Measurements from ENCODE around the gene MFAP4. TPM values are rescaled to one million over a fixed set of nuclear protein-coding genes. Genes with fewer than 3 reads are reported as not detected.

MFAP4 gene
- total RNA-seq, 1 donor from 2014 or later = 37.7 TPM

DNA sequence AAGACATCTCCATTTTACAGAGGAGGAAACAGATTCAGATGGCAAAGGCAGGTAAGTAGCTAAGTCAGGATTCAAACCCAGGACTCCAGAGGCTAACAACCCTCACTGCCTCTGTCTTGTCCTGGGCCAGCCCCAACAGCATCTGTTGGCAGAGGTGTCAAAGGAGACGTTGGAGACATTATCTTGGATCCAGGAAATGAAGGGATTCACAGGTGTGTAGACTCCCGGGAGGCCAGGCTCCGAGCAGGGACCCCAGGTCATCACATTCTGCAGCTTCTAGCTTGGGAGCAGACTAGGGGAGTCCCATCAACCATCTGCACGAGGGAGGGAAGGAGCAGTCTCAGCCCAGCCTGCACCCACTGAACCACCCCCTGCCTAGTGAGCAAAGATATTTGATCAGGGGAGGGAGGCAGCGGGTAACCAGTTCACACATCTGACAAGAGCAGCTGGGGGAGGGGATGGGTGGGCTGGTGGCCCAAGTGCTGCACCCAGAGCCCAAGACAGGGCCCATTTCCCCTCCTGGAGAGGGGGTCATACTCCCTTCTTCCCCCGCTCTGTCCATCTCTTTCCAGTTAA is 23.4 kb downstream of the MFAP4 start:
- Mint-ChIP-seq H3K27me3 (ENCODE audit: unreplicated experiment) (peaks cover 7% of the 10 kb centered on the region), H3K4me3 (ENCODE audit: unreplicated experiment) (peak overlapping the region; percentile 90), H3K27ac (ENCODE audit: unreplicated experiment) (no peak overlapping the region), H3K4me1 (ENCODE audit: low read depth, unreplicated experiment) (peaks cover 9% of the 10 kb centered on the region), H3K36me3 (ENCODE audit: unreplicated experiment) (no peaks in the 10 kb centered on the region), H3K9me3 (ENCODE audit: unreplicated experiment) (peaks cover 2% of the 10 kb centered on the region)
- DNase-seq = no peak
- TF ChIP-seq, protein P1, sequence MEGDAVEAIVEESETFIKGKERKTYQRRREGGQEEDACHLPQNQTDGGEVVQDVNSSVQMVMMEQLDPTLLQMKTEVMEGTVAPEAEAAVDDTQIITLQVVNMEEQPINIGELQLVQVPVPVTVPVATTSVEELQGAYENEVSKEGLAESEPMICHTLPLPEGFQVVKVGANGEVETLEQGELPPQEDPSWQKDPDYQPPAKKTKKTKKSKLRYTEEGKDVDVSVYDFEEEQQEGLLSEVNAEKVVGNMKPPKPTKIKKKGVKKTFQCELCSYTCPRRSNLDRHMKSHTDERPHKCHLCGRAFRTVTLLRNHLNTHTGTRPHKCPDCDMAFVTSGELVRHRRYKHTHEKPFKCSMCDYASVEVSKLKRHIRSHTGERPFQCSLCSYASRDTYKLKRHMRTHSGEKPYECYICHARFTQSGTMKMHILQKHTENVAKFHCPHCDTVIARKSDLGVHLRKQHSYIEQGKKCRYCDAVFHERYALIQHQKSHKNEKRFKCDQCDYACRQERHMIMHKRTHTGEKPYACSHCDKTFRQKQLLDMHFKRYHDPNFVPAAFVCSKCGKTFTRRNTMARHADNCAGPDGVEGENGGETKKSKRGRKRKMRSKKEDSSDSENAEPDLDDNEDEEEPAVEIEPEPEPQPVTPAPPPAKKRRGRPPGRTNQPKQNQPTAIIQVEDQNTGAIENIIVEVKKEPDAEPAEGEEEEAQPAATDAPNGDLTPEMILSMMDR (IDR thresholded peaks at IDR 0.05; ENCODE audit: partially characterized antibody, unreplicated experiment) = no peak

DNA sequence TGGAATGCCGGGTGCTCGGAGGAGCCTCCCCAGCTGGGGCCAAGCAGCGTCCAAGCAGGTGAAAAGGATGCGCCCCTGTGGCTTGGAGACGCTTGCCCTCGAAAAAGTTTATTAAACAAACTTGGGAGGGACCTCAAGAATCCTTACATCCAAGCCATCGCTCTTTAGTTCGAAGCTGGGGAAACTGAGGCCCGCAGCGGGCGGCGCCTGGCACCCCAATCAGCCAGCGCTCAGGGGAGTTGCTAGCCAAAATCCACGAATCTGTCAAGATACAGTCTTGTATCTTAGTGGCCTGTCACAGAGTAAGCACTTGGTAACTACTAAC is 23.9 kb downstream of the MFAP4 start:
- H3K27me3 Mint-ChIP-seq (ENCODE audit: unreplicated experiment) = peaks cover 8% of the 10 kb centered on the region
- no peaks in the 10 kb centered on the region for H3K36me3 Mint-ChIP-seq (ENCODE audit: unreplicated experiment)
- peak overlapping the region; percentile 90 for H3K4me3 Mint-ChIP-seq (ENCODE audit: unreplicated experiment)
- TF ChIP-seq, protein P1 (IDR thresholded peaks at IDR 0.05; ENCODE audit: partially characterized antibody, unreplicated experiment) = peak; percentile 56
- no peak overlapping the region for H3K27ac Mint-ChIP-seq (ENCODE audit: unreplicated experiment)
- H3K9me3 Mint-ChIP-seq (ENCODE audit: unreplicated experiment) = peaks cover 2% of the 10 kb centered on the region
- no peak for DNase-seq
- H3K4me1 Mint-ChIP-seq (ENCODE audit: low read depth, unreplicated experiment) = peaks cover 14% of the 10 kb centered on the region

DNA sequence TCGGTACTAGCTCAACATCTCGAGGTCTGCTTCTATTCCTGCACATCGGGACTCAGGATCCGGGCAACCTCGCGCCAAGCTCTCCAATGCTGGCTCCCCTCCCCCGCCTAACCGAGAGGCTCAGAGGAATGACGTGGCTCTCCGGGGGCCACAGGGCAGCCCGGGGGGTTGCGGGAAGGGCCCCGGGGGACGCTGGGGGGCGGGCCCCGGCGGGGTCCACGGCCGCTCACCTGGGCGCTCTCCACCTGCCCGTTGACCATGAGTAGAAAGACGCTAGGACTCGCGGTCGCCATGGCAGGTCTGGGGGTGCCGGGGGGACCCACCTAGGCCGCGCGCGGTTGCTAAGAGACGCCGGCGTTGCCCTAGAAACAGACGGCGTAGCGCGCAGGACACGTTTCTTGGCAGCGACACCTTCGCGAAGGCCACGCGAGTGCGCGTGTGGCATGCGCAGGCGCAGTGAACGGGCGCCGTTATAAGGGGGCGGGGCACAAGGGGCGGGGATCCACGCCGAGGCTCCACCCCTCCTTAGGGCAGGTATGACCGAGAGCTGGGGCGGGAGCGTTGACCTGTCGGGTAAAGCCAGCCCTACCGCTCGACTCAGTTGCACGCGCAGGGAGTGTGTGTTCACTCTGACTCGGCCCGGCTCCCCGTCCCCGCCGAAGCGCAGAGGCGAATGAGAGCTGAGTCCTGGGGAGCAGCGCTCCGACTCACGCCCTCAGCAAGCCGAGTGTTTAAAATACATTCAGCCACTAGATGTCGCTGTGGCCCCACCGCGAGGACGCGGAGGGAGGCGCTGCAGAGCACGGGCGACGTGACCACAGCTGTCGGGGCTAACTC is 24.5 kb downstream of the MFAP4 start, which contains the start of gene B9D1:
Gene B9D1 (minus strand): TSS at position 447 of the 837 bp plus-strand sequence. CDS start 154 bp downstream, at position 293.
- peaks cover 19% of the 10 kb centered on the region for H3K4me1 Mint-ChIP-seq (ENCODE audit: low read depth, unreplicated experiment)
- no peak within 1 kb of the TSS for H3K27ac Mint-ChIP-seq (ENCODE audit: unreplicated experiment)
- H3K27me3 Mint-ChIP-seq (ENCODE audit: unreplicated experiment) = peaks cover 9% of the 10 kb centered on the region
- TF ChIP-seq, protein P1 (IDR thresholded peaks at IDR 0.05; ENCODE audit: partially characterized antibody, unreplicated experiment) = peak; percentile 98
- no peaks in the 10 kb centered on the region for H3K36me3 Mint-ChIP-seq (ENCODE audit: unreplicated experiment)
- H3K4me3 Mint-ChIP-seq (ENCODE audit: unreplicated experiment) = peak within 1 kb of the TSS; percentile 90
- H3K9me3 Mint-ChIP-seq (ENCODE audit: unreplicated experiment) = peaks cover 2% of the 10 kb centered on the region
- DNase-seq = peak; percentile 90

DNA sequence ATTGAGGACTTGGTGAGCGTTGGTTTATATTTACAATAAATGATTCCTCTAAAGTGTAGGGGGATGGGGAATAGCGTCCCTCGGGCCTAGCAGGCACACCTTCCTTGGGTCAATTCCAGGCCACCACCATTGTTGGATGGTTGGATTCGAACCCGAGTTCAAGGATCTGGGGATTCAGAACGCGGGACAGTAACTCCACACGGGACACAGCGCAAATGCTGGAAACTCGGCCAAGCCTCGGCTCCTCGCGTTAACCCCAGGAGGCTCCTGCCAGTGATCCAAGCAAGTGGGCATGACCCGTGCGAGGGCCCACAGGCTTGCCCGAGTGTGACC is 25.1 kb downstream of the MFAP4 start:
- Mint-ChIP-seq H3K27ac (ENCODE audit: unreplicated experiment) (no peak overlapping the region), H3K36me3 (ENCODE audit: unreplicated experiment) (no peaks in the 10 kb centered on the region), H3K9me3 (ENCODE audit: unreplicated experiment) (peaks cover 7% of the 10 kb centered on the region), H3K4me3 (ENCODE audit: unreplicated experiment) (peak overlapping the region; percentile 84), H3K27me3 (ENCODE audit: unreplicated experiment) (peaks cover 9% of the 10 kb centered on the region), H3K4me1 (ENCODE audit: low read depth, unreplicated experiment) (peaks cover 24% of the 10 kb centered on the region)
- TF ChIP-seq, protein P1 (IDR thresholded peaks at IDR 0.05; ENCODE audit: partially characterized antibody, unreplicated experiment) = no peak
- DNase-seq = no peak

DNA sequence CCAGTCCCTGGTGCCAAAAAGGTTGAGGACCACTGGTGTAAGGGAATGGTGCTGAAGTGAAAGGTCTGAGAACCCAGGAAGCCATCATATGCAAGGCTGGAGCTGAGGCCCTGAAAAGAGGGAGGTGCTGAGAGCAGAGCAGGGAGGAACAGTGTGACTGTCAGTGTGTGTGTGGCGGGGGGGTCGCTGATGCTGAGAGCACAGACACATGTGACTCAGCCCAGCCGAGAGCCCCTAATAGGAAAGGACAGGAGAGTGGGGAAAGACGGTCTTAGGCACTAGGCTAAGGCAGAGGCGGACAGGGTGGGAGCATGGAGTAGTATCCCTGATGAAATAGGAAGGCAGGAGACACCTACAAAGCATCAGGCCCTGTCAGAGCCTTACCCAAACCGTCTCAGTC is 25.7 kb downstream of the MFAP4 start:
- TF ChIP-seq, protein P1 (IDR thresholded peaks at IDR 0.05; ENCODE audit: partially characterized antibody, unreplicated experiment) = no peak
- DNase-seq = no peak
- Mint-ChIP-seq H3K4me1 (ENCODE audit: low read depth, unreplicated experiment) (peaks cover 27% of the 10 kb centered on the region), H3K27me3 (ENCODE audit: unreplicated experiment) (peaks cover 9% of the 10 kb centered on the region), H3K27ac (ENCODE audit: unreplicated experiment) (no peak overlapping the region), H3K9me3 (ENCODE audit: unreplicated experiment) (peaks cover 7% of the 10 kb centered on the region), H3K4me3 (ENCODE audit: unreplicated experiment) (peak overlapping the region; percentile 53), H3K36me3 (ENCODE audit: unreplicated experiment) (no peaks in the 10 kb centered on the region)

All from glutamatergic neuron (in vitro differentiated cells).